ENCODE data around the gene ANKUB1.

The ANKUB1 gene

DNA sequence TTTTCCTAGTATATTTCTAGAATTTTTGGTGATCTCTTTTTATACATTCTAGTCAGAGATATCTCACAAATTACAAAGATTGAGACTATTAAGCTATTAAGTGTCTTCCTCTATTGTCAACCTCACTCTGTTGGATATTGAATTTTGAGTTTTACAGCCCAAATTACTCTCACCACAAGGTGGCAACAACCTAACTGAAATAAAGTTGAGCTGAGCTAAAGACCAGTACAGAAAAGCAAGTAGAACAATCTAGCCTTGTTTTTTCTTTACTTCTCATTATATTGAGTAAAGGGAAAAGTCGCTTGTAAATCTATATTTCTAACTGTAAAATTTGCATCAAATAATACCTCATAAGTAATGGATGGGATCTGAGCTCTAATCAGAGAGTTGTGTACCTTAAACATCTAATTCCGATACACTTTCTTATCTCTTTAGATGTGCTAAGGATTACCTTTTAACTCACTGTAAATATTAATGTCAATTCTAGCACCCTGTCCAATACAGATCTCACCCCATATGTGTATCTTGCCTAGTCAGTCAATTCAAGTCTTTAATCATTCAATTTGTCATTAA is 26.5 kb downstream of the ANKUB1 start:
- no peak for DNase-seq (ENCODE audit: extremely low read depth in 1 of 2, low read depth in 1 of 2)

DNA sequence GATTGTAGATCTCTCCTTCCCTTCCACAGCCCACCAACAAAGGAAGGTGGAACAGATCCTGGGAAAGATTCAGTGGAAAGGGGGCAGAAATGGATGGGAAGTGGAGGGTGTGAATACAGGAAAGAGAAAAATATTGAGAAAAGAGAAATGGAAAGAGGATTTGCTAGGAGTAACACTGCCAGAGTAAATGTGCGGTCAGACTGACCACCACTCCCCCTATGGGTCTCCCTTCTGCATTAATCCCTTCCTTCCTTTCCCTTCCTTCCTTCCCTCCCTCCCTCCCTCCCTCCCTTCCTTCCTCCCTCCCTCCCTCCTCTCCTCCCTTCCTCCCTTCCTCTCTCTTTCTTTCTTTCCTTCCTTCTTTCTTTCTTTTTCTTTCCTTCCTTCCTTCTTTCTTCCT is 28.1 kb downstream of the ANKUB1 start:
- no peak for DNase-seq (ENCODE audit: extremely low read depth in 1 of 2, low read depth in 1 of 2)

DNA sequence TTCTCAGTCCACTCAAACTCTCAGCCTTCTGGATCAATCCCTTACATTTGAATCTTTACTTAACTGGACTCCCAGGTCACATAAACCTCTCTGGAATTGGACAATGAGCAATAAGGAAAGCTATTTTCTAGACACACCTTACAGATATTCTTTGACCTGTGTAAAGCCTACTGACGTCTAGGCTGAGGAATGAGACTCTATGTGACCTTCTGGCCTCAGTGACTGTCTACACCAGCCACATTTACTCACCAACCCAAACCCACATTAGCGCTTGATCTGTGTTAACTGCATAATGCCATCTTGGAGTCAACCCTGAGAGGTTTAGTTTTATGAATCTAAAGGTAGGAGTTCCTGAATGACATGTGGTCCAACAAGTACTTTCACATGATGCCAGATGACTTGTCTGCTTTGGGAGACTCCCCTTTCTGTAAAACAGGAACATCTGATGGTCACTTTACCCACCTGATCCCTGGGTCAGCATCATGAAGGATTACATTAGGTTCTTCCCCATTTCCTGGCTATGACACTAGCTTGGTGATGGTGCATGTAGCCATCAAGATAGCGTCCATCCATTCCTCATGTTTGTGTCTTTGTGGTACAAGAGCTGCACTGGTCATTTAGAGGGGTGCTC is 28.7 kb downstream of the ANKUB1 start:
- DNase-seq (ENCODE audit: extremely low read depth in 1 of 2, low read depth in 1 of 2), result no peak

DNA sequence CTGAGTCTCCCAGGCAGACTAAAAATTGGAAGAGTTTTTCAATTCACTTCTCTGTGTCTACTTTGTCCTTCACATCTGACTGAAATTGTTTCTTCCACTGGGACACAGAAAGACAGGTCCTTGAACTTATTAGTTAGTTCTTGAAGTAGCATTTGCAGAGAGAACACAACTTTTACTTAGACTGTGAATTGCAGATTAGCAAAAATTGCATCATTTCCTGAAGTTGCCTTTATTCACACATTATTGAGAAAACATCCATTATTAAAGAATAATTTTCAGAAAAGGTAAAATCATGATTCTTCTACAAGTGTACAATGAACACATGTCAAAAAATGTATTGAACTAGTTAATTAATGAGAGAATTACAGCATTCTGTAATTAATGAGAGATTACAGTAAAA is 38.6 kb downstream of the ANKUB1 start:
- DNase-seq (ENCODE audit: extremely low read depth in 1 of 2, low read depth in 1 of 2), result no peak

DNA sequence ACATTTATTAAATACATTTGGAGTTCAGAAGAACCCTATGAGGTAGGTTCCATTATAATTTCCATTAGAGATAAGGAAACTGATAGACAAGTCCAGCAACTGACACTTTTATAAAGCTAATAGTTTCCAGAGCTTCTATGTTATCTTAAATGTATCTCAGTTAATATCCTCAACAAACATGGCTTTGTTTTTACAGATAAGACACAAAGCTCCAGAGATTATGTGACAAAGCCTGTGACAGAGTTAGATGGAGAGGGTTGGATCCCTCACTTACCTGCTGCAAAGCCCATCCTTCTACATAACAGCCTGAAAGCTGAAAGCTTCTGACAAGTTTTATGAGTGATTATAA is 39.6 kb downstream of the ANKUB1 start:
- DNase-seq (ENCODE audit: extremely low read depth in 1 of 2, low read depth in 1 of 2), result no peak

DNA sequence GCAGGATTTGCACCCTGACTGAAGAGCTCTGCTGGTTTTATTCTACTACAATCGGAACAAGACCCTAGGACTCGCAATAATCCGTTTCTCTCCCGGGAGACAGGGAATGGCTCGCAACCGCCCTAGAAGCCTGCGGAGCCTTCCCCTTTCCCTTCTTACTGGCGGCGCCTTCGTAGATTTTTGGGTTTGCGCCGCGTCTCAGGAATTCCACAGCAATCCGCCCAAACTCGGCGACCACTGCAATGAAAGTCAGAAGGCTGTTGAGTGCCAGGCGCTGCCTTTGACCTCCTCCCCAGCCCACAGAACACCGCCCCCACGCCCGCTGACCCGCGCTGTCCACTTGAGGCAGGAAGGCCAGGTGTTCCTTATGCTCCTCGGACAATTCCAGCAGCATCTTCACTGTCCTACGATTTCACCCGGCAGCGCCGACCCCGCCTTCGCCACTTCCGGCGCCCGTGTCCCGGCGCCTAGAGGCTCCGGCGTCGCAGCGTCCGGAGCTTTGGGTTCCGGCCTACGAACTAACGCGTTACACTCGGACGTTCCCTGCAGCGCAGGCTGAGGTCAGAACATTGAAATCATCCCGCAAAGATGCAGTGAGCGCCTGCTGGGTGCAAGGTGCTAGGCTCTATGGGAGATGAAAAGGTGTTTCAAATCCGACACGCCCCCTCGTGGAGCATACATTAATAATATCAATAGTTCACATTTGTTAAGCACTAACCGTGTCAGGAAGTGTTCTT is 40.1 kb downstream of the ANKUB1 start, which contains the start of gene COMMD2:
Gene COMMD2, minus strand, starts transcription at position 439 of the 737 bp plus-strand sequence. Its CDS starts 45 bp downstream, at position 394.
- peak; percentile 37 to 42 for DNase-seq (ENCODE audit: extremely low read depth in 1 of 2, low read depth in 1 of 2)

DNA sequence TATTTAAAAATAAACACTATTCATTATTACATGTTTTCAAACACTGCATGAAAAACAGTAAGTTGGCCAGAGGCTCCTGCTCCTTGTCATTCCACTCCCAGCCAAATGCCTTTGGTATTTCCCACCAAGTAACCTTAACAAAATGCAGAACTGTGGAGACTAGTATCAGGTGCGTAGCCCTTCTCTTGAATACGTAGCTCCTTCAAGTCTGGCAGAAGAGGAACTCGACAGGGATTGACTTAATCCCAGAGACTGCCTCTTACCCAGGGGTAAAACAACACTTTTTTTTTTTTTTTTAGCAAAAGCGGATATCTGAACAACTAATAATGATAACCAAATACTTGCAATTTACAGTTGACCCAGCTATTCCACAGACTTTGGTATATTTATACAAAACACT is 40.8 kb downstream of the ANKUB1 start:
- DNase-seq (ENCODE audit: extremely low read depth in 1 of 2, low read depth in 1 of 2), result no peak

DNA sequence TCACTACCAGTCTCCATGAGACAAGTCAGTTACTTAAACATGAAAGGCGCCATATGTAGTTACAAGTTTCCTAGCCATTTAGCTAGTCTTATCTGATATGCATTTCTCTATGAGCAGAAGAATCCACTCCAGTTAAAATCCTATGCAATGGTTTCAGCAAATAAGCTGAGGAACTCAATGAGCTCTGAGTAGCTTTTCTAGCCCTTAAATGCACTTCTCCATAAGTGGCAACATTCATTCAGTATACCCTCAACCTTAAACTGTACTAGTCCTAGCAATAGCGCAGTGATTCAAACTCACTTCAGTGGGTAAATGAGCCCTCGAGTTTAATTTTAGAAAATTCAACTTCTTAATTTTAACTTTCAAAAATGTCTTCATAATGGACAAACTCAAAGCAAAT is 47.7 kb downstream of the ANKUB1 start:
- no peak for DNase-seq (ENCODE audit: extremely low read depth in 1 of 2, low read depth in 1 of 2)

DNA sequence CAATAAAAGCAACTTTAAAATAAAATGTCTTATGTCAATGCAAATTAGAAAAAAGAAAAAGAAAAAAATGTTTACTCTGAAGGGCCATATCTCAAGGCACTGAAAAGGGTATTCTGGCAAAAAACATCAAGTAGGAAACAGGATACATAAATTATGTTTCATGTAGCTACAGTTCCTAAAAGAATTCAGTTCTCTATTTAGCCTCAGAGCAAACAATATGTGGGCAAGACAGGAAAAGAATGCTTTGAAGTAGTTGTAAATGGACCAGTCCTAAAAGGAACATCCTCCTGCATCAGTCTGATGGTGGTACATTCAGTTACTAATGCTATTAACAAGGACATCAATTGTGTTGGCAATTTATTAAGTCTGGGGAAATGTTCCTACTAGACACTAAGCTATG is 48.2 kb downstream of the ANKUB1 start:
- no peak for DNase-seq (ENCODE audit: extremely low read depth in 1 of 2, low read depth in 1 of 2)

DNA sequence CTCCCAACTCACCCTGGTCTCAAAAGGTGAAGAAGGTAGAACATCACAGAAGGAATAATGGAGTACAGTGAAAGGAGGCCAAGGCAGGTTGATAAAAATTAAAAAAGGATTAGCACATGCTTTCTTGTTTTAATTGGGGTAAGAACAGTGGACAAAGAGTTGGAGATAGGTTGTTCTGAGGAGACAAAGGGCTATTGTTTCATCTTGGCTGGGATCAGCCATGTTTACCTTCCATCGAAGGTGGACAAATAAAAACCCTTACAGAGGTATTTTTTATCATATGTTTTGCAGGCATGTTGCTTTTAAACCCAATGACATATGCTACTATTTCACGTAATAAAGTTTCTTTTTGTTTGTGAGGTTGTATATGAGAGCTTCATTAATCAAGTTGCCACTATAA is 53.0 kb downstream of the ANKUB1 start:
- DNase-seq (ENCODE audit: extremely low read depth in 1 of 2, low read depth in 1 of 2), result no peak

DNA sequence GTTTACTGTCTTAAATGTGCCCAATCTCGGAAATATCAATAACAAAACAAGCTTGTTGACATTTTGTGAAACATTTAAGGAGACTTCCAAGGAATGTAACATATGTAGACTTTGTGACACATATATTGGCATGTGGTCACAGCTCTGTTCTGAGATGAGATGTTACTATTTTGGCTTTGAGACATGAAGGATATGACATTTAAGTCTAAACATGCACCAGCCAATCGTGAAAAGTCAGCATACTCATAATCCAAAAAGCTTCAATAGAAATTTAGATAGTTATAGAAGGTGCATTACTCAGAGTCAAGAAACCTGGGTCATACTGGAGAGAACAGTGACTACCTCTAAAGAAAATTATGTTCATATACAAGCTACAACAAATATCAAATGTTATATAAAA is 53.5 kb downstream of the ANKUB1 start:
- no peak for DNase-seq (ENCODE audit: extremely low read depth in 1 of 2, low read depth in 1 of 2)

DNA sequence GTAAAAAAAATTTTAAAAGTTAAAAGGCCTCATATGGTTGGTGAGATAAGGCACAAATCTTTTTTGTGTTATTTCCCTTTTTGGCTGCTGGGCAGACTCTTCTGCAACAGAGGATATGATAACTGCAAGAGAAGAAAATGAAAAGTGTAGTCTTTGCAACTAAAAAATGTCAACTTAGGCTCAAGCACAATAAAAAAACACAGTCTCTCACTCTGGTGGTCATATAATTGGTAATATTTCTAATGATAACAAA is 55.5 kb downstream of the ANKUB1 start:
- no peak for DNase-seq (ENCODE audit: extremely low read depth in 1 of 2, low read depth in 1 of 2)

DNA sequence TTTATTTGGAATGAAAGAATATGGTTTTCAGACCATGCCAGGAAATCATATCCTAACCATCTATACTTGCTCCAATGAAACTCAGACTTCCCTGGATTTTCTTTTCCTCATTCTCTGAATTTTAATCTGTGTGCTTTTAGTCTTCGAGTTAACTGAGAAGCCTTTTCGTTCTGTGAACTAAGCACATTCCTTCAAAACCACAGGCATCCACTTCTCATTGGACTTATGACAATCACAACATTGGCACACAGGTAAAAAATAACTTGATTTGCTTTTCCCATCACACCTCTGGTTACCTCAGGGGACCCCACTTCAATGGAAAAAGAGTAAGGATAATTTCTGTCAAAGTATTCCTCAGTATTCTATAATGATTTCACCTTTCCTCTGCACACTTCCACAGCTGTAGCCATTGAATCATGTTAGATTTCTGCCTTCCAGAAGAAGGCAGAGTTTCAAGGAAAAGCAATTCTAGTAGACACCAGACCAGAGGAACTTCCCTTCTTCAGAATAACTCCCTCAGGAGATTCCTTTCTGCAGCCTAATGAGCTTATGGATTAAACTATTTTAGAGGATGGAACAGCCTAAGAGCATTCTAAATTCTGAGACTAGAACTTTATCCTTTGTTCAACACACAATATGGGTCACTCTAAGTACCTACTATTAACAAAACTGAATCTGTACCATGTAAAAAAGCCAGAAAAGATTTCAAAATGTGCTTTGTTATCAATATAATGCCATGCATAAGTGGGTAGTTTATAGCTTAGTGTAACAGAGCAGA is 56.0 kb downstream of the ANKUB1 start:
- DNase-seq (ENCODE audit: extremely low read depth in 1 of 2, low read depth in 1 of 2), result no peak

DNA sequence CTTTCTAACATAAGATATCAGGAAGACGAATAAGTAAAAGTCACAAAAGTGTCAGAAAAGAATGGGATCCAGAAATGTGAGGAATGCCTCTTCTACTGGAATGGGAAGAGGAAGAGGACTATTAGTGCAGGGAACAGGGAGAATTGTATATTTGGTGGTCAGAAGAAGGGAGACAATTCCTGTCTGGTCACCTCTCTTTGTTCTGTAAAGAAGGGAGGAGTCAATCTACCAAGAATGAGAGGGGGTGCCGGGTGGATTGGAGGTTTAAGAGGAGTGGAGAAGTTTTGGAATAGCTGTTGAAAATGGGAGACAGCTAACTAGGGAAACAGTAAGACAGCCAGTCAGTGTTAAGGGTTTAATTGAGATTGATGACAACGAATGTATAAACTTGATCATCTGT is 60.1 kb downstream of the ANKUB1 start:
- no peak for DNase-seq (ENCODE audit: extremely low read depth in 1 of 2, low read depth in 1 of 2)

DNA sequence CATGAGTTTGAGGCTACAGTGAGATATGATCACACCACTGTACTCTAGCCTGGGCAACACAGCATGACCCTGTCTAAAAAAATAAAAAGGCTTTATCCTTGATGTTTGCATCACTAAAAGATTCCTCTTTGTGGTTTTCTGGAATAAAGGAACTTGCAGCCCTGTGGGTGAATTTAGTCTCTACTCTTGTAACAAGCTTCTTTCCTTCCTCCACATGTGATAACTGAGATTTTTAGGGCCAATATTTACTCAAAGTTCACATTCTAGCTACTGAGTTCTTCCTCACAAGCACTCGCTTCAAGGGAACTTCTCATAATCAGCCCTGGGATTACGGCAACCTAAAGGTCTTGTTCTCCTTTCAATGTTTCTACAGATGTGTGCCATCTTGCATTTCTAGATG is 64.7 kb downstream of the ANKUB1 start:
- DNase-seq (ENCODE audit: extremely low read depth in 1 of 2, low read depth in 1 of 2), result no peak

DNA sequence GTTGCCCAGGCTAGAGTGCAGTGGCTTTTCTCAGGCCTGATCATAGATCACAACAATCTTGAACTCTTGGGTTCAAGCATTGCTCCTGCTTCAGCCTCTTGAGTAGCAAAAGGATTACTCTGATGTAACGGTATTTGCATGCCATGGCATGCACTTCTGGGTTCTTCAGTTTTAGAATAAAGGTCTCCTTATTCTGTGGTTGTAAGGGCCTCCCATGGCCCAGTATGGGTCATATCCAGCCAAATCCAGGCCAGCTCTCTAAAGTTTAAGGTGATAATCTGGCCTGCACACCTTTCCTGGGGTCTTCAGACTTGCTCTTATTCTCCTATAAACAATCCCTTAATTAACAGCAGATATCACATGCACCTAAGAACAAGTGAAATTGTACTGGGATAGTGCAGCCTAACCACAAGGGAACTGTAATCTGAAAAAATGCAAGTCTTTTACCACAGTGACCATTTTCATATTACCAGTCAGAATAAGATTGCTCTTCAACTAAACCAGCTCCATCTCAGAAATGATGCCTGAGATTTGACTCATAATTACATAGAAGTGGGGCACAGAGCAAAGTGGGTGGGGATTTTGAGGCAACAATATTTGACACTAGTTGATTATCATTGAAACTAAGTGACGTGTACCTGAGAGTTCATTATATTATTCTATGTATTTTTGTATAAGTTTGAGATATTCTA is 65.5 kb downstream of the ANKUB1 start:
- no peak for DNase-seq (ENCODE audit: extremely low read depth in 1 of 2, low read depth in 1 of 2)

DNA sequence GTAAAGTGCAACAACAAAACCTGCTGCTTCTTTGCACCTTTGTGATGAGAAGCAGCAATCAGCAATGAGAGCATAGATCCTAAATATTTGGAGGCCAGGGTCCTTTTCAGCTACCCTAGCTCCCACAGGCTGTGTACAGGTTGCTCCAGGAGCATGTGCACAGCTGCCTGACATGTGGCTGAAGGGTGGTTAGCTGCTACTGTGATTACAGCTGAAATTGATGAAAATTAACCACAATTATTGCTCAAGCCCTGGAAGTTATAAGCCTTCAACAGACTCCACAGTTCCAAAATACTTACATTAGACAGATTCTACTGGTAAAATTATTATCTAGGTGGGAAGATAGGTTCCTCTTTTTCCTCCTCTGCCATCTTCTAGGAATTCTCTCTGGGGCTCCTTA is 68.6 kb downstream of the ANKUB1 start:
- no peak for DNase-seq (ENCODE audit: extremely low read depth in 1 of 2, low read depth in 1 of 2)

DNA sequence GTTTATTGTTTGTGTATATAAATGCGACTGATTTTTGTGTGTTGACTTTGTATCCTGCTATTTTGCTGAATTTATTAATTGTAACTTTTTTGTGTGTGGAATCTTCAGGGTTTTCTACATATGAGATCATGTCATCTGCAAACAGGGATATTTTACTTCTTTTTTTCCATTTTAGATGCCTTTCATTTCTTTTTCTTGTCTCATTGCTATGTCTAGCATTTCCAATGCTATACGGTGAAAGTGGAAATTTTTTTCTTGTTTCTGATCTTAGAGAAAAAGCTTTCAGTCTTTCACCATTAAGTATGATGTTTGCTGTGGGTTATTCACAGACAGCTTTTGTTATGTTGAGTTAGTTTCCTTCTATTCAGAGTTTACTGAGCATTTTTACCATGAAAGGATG is 71.4 kb downstream of the ANKUB1 start:
- DNase-seq (ENCODE audit: extremely low read depth in 1 of 2, low read depth in 1 of 2), result no peak

DNA sequence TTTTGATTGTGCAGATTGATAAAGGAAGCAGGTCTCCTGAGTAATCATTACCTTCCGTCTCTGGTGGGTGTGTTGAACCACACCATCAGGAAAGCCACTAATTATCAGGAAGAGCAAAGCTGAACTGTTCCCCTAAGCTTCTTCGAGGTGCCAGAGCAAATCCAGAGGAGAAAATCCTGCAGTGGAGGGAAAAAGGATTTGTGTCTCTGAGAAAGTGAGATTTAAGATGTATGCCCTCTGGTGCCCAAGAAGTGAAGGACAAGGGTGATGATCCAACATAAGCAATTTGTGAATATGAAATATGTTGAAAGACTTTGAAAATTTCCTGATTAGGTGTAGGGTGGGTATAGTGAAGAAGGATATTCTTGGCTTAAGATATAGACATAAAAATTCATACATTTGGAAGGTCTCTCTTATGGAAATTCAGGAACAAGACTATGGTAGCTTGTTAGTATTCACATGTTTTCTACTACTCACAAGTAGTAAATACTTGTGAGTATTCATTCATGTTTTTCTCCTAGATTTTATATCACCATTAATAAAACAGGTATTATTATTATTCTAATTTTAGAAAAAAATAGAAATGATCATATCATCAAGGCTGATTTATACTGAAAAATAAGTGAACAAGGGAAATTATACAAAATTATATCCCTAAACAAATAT is 74.8 kb downstream of the ANKUB1 start:
- DNase-seq (ENCODE audit: extremely low read depth in 1 of 2, low read depth in 1 of 2), result no peak

DNA sequence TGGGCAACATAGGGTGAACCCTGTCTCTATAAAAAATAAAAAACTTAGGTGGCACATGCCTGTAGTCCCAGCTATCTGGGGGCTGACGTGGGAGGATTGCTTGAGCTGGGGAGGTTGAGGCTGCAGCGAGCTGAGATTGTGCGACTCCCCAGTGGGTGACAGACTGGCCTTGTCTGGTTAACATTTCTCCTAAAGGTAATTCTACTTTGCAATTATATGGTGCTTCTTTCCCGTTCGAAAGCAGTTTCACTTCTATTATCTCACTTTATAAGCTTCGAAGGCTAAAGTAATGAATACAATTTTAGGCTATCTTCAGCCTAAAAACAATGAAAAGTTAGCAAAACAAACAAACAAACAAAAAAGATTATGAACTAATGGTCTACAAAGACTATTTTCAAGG is 75.4 kb downstream of the ANKUB1 start:
- DNase-seq (ENCODE audit: extremely low read depth in 1 of 2, low read depth in 1 of 2), result no peak

DNA sequence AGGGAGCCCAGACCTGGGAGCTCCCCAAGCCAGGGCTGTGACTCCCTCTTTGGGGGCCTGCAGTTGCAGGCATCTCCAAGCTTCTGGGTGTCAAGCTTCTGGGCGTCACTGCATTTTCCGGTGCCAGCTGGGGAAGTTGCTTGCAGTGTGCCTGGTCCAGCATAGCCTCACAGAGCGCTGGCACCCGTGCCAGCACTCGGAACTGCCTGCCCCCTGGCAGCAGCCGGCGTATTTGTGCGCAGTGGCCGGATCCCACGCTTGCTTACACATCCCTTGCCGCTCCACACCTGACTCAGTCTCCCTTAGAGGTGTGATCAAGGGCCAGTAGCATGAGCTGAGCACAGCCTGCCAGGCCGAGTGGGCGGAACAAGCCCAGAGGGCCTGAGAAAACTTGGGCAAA is 77.1 kb downstream of the ANKUB1 start:
- no peak for DNase-seq (ENCODE audit: extremely low read depth in 1 of 2, low read depth in 1 of 2)
